Activated naive CD4-positive, alpha-beta T cell treated with anti-CD3 and anti-CD28 coated beads, Interleukin-2, amount 50 U/mL, for 72 hours (primary cell): ENCODE results near the gene APBA1. TPM values are rescaled to one million over a fixed set of nuclear protein-coding genes. Genes with fewer than 3 reads are reported as not detected.
A peak's percentile ranks its signal among the peaks of the same experiment; 100 is the strongest.

Source experiments
- ATAC-seq, 2 donors: fragments of 150-1000 bp; cut with Tn5 transposase; 2 replicates each; pipeline ENCODE4 v1.10.0; 2021; ENCODE audit warnings: mild to moderate bottlenecking in 2 of 2, moderate library complexity in 2 of 2
- DNase-seq, 2 donors: peaks; one replicate each; pipeline ENCODE4 v3.0.0; 2021 to 2022; ENCODE audit warnings: low spot score in 2 of 2
- H3K27ac Mint-ChIP-seq, 2 donors: one replicate each; pipeline ENCODE4 v1.8.0; 2022; ENCODE audit warnings: mild to moderate bottlenecking in 2 of 2, mixed read lengths in 2 of 2
- H3K36me3 Mint-ChIP-seq, 2 donors: one replicate each; pipeline ENCODE4 v1.8.0; 2022; ENCODE audit warnings: mixed read lengths in 2 of 2
- H3K9me3 Mint-ChIP-seq, 2 donors: one replicate each; pipeline ENCODE4 v1.8.0; 2022; ENCODE audit warnings: mixed read lengths in 2 of 2
- total RNA-seq, 2 donors: library from RNA; stranded (reverse); gene quantifications; one replicate each; pipeline ENCODE4 v1.2.3, GENCODE V29; 2022

APBA1 gene
- total RNA-seq = 1 to 10 TPM in 1 of 2 donors, not detected in 1; 4.2 TPM

DNA sequence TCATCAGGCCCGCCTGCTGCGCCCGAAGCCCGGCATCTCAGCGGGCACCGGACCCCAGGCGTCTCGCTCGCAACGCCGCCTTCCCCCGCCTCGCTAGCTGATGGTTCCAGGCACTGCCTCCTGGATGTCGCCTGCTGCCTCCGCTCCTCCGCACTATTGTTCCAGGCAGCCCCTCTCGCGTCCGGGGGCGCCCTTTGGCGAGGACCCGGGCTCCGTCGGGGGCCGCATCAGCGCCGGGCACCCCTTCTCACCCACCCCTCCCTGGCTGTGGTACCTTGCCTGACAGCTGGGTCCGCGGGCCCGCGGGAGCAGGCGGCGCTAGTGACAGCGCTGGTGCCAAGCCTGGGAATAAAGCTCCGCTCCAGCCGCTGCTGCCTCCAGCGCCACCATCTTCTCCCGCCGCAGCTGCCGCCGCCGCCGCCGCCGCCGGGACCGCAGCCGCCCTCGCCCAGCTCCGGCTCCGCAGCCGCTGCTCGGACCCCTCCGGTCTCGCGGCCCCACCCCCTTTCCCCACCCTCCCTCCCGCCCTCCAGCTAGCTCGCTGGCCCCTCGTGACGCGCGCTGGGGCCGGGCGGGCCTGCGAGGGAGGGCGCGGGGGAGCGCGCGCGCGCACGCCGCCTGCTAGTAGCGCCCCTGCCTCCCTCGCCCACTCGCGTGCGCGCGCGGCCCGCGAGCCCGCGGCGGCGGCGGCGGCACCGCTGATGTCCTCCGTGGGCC, at the start of gene APBA1:
Gene APBA1, minus strand, starts transcription at position 493 of the 717 bp plus-strand sequence.
- peak within 1 kb of the TSS in 1 of 2 donors; percentile 53 for H3K27ac Mint-ChIP-seq
- DNase-seq = peak in 1 of 2 donors; percentile 26
- ATAC-seq = peak; percentile 30 to 65
- H3K36me3 Mint-ChIP-seq = no peaks in the 10 kb centered on the region
- no peaks in the 10 kb centered on the region for H3K9me3 Mint-ChIP-seq

GRCh38 chr9:69719983-69720382, 47.8 kb upstream of the APBA1 start:
- Mint-ChIP-seq H3K27ac (no peak overlapping the region), H3K36me3 (peaks cover 17 to 39% of the 10 kb centered on the region in 2 donors), H3K9me3 (no peaks in the 10 kb centered on the region)
- DNase-seq = no peak
- ATAC-seq = no peak

DNA sequence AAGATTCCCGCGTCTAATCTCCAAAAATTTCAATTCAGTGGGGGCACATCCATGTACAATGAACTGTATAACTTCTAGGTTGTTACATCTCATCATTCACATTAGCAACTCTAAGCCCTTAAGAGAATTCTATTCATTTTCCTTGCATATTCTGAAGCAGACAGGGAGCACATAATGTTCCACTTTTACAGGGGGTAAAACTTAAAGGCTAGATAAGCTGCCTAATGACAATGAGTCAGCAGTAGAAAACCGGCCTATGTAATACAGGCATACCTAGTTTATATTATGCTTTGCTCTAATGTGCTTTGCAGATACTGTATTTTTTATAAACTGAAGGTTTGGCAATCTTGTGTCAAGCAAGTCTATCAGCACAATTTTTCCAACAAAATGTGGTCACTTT, 47.2 kb upstream of the APBA1 start:
- Mint-ChIP-seq H3K36me3 (peaks cover 17 to 39% of the 10 kb centered on the region in 2 donors), H3K27ac (no peak overlapping the region), H3K9me3 (no peaks in the 10 kb centered on the region)
- DNase-seq (no peak), ATAC-seq (no peak)

DNA sequence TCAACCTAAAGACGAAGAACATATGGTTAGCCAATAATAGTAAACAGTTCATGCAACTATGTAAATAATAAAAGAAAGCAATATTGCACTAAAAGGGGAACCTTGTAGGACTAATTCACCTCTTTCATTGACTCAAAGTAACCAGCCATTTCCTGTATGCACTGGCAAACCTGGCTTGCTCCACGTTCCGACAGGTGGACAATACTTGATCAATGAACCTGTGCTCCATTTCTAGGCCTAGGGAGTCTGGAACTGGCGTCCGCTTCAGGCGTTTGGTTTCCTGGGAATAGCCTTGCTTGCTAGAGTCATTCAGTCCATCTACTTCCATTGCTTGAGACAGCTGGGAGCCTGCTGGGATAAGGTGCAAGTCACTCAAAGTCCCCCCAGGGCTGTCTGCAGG, 46.0 kb upstream of the APBA1 start:
- ATAC-seq (no peak), DNase-seq (no peak)
- H3K27ac Mint-ChIP-seq = peak overlapping the region in 1 of 2 donors; percentile 82
- H3K9me3 Mint-ChIP-seq = no peaks in the 10 kb centered on the region
- peaks cover 17 to 36% of the 10 kb centered on the region in 2 donors for H3K36me3 Mint-ChIP-seq

DNA sequence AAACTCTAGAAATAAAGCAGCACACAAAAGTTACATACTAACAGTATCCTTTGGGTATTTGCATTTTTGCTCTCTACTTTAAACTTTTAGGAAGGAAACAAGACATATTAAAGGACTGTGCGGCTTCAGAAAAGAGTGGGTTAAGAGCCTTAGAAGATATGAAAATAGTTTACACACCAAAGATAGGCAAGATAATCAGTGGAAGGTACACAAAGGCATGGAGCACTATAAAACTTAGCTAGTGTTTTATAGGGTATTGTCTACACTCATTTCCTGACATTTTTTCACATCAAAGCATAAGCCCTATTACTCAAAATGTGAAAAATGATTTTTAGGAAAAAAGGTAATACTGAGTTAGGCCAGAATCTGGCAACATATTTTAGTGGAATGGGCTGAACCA, 43.7 kb upstream of the APBA1 start:
- ATAC-seq = no peak

DNA sequence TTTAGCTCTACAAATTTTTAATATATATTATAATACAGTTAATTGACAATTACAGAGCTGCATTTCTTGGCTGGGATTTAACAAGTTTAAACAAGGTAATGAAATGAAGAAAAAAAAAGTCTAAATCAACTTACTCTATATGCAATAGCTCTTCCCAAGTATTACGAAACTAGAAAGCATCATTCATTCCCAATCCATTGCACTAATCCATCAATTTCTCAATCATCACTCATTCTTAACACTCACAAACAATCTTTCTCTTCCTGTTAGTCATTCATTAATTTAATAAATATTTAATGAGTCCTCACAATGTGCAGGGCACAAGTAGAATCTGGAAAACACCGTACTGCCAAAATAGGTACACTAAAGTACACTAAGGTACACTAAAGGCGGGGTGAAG, 42.9 kb upstream of the APBA1 start:
- Mint-ChIP-seq H3K9me3 (no peaks in the 10 kb centered on the region), H3K36me3 (peaks cover 10% of the 10 kb centered on the region in 2 donors), H3K27ac (no peak overlapping the region)
- ATAC-seq = no peak
- no peak for DNase-seq

More for the DNA sequence above, 43.7 kb upstream of the APBA1 start:
- Mint-ChIP-seq H3K36me3 (peaks cover 11 to 13% of the 10 kb centered on the region in 2 donors), H3K27ac (no peak overlapping the region), H3K9me3 (no peaks in the 10 kb centered on the region)
- no peak for DNase-seq

DNA sequence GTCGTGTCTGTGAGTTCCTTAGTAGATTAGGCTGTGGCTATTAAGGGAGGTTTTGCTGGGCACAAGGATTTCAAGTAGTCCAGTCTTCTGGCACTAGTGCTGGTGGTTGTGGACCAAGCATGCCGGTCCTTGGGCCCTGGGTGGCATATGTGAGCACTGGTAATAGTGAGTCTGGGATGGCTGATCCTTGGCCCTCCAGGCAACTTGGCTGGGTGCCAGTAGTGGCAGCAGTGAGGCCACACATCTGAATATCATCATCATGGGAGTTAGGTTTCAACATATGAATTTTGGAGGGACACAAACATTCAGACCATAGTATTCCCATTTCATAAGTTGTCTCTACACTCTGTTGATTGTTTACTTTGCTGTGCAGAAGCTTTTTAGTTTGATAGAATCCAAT, 25.3 kb upstream of the APBA1 start:
- DNase-seq (no peak), ATAC-seq (no peak)
- H3K27ac Mint-ChIP-seq = no peak overlapping the region
- peaks cover 7 to 21% of the 10 kb centered on the region in 2 donors for H3K36me3 Mint-ChIP-seq
- H3K9me3 Mint-ChIP-seq = peaks cover 15 to 22% of the 10 kb centered on the region in 2 donors

GRCh38 chr9:69696802-69697201, 24.6 kb upstream of the APBA1 start:
- Mint-ChIP-seq H3K27ac (no peak overlapping the region), H3K36me3 (peaks cover 7 to 21% of the 10 kb centered on the region in 2 donors), H3K9me3 (peaks cover 15 to 22% of the 10 kb centered on the region in 2 donors)
- DNase-seq (no peak), ATAC-seq (no peak)

- DNase-seq (no peak), ATAC-seq (no peak)
- Mint-ChIP-seq H3K36me3 (peaks cover 0 to 2% of the 10 kb centered on the region in 2 donors), H3K27ac (no peak overlapping the region), H3K9me3 (peaks cover 0 to 4% of the 10 kb centered on the region in 2 donors)
Observed at GRCh38 chr9:69689991-69690538, 17.9 kb upstream of the APBA1 start.

DNA sequence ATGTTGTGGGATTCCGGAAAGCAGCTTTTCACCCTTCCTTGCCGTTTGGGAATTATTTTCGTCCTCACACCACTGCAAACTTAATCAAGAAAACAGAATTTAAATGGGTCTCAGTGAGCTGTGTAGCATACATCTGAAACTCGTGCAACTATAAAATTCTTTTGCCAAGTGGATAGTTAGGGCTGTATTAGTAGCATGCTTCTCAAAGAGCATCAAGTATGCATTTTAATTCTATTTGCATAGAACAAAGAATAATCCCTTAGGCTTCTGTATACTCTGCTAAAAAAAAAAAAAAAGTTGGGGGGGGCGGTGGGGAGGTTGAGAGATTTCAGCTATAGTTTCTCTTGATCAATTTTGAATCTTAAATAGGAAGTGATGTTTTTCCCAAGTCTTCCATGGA, 11.8 kb upstream of the APBA1 start:
- DNase-seq (no peak), ATAC-seq (no peak)
- H3K36me3 Mint-ChIP-seq = no peaks in the 10 kb centered on the region
- H3K9me3 Mint-ChIP-seq = no peaks in the 10 kb centered on the region
- no peak overlapping the region for H3K27ac Mint-ChIP-seq

DNA sequence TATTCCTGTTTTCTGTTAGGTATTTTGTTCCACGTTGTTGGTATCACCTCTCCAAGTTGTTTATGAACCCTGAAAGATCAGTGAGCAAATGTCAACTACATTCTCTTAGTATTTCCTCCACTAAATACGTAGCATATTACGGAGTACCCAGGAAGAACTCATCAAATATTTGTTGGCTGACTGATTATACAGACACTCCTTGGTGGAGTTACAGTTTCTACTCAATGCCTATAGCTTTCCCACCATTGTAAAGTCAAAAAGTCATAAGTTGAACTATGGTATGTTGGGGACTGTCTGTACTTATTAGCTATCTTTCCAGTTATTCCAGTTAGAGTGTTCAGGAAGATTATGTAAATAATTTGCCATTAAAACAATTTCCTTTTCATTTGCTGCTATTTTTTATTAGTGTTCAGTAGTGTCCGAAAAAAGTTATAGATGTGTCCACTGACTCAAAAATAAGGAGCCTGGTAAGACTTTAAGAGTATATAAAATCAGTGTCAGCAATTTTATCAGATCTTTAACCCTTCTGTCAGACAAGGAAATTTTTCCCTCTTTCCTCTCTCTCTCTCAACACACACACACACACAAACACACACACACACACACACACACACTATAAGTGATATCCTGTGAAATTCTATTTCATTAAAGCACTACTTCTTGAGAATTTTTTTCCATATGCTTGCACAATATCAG, 6.8 kb upstream of the APBA1 start:
- no peak for ATAC-seq
- no peaks in the 10 kb centered on the region for H3K9me3 Mint-ChIP-seq

DNA sequence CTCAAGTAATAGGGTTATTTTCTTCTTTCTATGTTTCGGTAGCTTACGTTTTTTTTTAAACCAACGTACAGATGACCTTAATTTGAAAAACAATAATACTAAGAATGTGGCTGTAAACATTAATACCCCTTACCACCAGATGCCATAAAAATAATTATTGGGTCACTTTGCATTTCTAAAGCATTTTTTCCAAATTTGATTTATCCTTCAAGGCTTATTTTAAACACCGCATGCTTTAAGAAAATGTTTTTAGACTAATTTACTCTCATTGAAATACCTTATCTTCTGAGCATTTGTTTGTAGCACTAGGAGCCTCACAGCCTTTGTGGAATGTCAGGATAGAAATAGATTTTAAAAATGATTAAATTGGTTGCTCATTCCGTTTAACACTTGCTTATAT, 5.8 kb upstream of the APBA1 start:
- no peak overlapping the region for H3K27ac Mint-ChIP-seq
- no peaks in the 10 kb centered on the region for H3K9me3 Mint-ChIP-seq
- ATAC-seq (no peak), DNase-seq (no peak)
- no peaks in the 10 kb centered on the region for H3K36me3 Mint-ChIP-seq

More for the DNA sequence above, 6.8 kb upstream of the APBA1 start:
- no peak for DNase-seq
- Mint-ChIP-seq H3K36me3 (no peaks in the 10 kb centered on the region), H3K27ac (no peak overlapping the region)

- ATAC-seq (no peak), DNase-seq (no peak)
- H3K9me3 Mint-ChIP-seq = no peaks in the 10 kb centered on the region
- H3K27ac Mint-ChIP-seq = no peak overlapping the region
- H3K36me3 Mint-ChIP-seq = no peaks in the 10 kb centered on the region
Observed at GRCh38 chr9:69675563-69675962, 3.4 kb upstream of the APBA1 start.

GRCh38 chr9:69674716-69675438, 2.7 kb upstream of the APBA1 start:
- ATAC-seq (no peak), DNase-seq (no peak)
- no peak overlapping the region for H3K27ac Mint-ChIP-seq
- H3K36me3 Mint-ChIP-seq = no peaks in the 10 kb centered on the region
- H3K9me3 Mint-ChIP-seq = no peaks in the 10 kb centered on the region

- H3K27ac Mint-ChIP-seq = no peak overlapping the region
Observed at GRCh38 chr9:69674112-69674685, 2.0 kb upstream of the APBA1 start.

GRCh38 chr9:69673311-69673640, 1.1 kb upstream of the APBA1 start:
- ATAC-seq (no peak), DNase-seq (no peak)
- no peaks in the 10 kb centered on the region for H3K9me3 Mint-ChIP-seq
- H3K27ac Mint-ChIP-seq = no peak overlapping the region
- no peaks in the 10 kb centered on the region for H3K36me3 Mint-ChIP-seq

More at GRCh38 chr9:69674112-69674685, 2.0 kb upstream of the APBA1 start:
- DNase-seq (no peak), ATAC-seq (no peak)
- H3K9me3 Mint-ChIP-seq = no peaks in the 10 kb centered on the region
- no peaks in the 10 kb centered on the region for H3K36me3 Mint-ChIP-seq
